Prostate gland (tissue), 2 donors: ENCODE measurements around the gene OR5AR1. TPM values are rescaled to one million over a fixed set of nuclear protein-coding genes. Genes with fewer than 3 reads are reported as not detected.
A peak's percentile ranks its signal among the peaks of the same experiment; 100 is the strongest.

Experiments used
- DNase-seq: peaks from one replicate; pipeline ENCODE4 v3.0.0-alpha.2; 2019; ENCODE audit warnings: low spot score
- H3K27ac ChIP-seq, 2 donors: fragments of 200-600 bp; sonication (generic); 2 replicates each; pipeline ENCODE4 v1.5.1; 2017 to 2019
- H3K27me3 ChIP-seq: fragments of 200-600 bp; sonication (generic); replicated peaks from 2 replicates; pipeline ENCODE4 v1.5.1; 2019; ENCODE audit not compliant: insufficient read depth
- H3K36me3 ChIP-seq, 2 donors: fragments of 200-600 bp; sonication (generic); 1 replicate in 1 of 2; 2 replicates in 1 of 2; pipeline versions ENCODE4 v1.5.1 to v1.8.1; 2017 to 2019
- H3K4me1 ChIP-seq: fragments of 200-600 bp; sonication (generic); replicated peaks from 2 replicates; pipeline ENCODE4 v1.5.1; 2019
- H3K4me3 ChIP-seq, 2 donors: fragments of 200-600 bp; sonication (generic); 2 replicates each; pipeline ENCODE4 v1.5.1; 2017 to 2019
- H3K9me3 ChIP-seq: fragments of 200-600 bp; sonication (generic); 2 replicates; pipeline ENCODE4 v1.5.1; 2017
- CTCF ChIP-seq, 4 experiments: fragments of 200-600 bp in 2 of 4; fragments of 450-650 bp in 2 of 4; sonication (generic) in 2 of 4; IDR thresholded peaks; 1 replicate in 3 of 4; 2 replicates in 1 of 4; pipeline ENCODE4 v1.5.1; 2016 to 2019; ENCODE audit warnings: antibody characterized with exemption in 4 of 4, mild to moderate bottlenecking in 2 of 4, moderate library complexity in 2 of 4
- POLR2A ChIP-seq: fragments of 450-650 bp; IDR thresholded peaks from one replicate; pipeline ENCODE4 v1.6.1; 2016; ENCODE audit warnings: antibody characterized with exemption, mild to moderate bottlenecking
- POLR2AphosphoS5 ChIP-seq: sonication (generic); formaldehyde crosslinking; IDR thresholded peaks from one replicate; pipeline ENCODE4 v1.6.1; 2017; ENCODE audit warnings: antibody characterized with exemption
- WGBS: methylation state at CpG from one replicate; pipeline ENCODE4 v1.1.5; 2018; 5-methylcytosine and 5-hydroxymethylcytosine counted together
- intact Hi-C: fragments of 100-400 bp; cut with DNase I; formaldehyde crosslinking; loops from one replicate; pipeline ENCODE4 v1.14.2; 2022
- total RNA-seq, 2 donors: library from RNA; depleted of rRNA; stranded (reverse); fragments of >200 nt; gene quantifications; one replicate each; pipeline ENCODE4 v1.1.0, GENCODE V29; 2016

Gene OR5AR1
- total RNA-seq: not detected

- H3K4me1 ChIP-seq: no peaks in the 10 kb centered on the region
- H3K27ac ChIP-seq: no peak within 1 kb of the TSS
- H3K27me3 ChIP-seq: no peaks in the 10 kb centered on the region
- DNase-seq: no peak
- no peaks in the 10 kb centered on the region for H3K36me3 ChIP-seq
- TF ChIP-seq POLR2AphosphoS5 (no peak), CTCF (IDR thresholded peaks at IDR 0.05) (no peak), POLR2A (no peak)
- intact Hi-C loops: no loop called here
- 84% methylated on average over 2 of the region's 2 CpGs for WGBS
- no peaks in the 10 kb centered on the region for H3K9me3 ChIP-seq
- H3K4me3 ChIP-seq: no peak within 1 kb of the TSS
These were observed at the start of gene OR5AR1 for GRCh38 chr11:56663386-56663785. OR5AR1 (plus strand) TSS chr11:56663686; CDS start chr11:56663686, 0 bp downstream.

GRCh38 chr11:56624661-56625110 lies 38.8 kb upstream of the OR5AR1 start:
- no peaks in the 10 kb centered on the region for H3K9me3 ChIP-seq
- intact Hi-C loops: no loop called here
- H3K4me1 ChIP-seq: no peaks in the 10 kb centered on the region
- DNase-seq: peak; percentile 5
- H3K27ac ChIP-seq: no peak overlapping the region
- TF ChIP-seq POLR2AphosphoS5 (no peak), CTCF (IDR thresholded peaks at IDR 0.05) (peak in 3 of 4 experiments; percentile 30 to 37 (median 31))
- WGBS: 8% methylated on average over 3 of the region's 3 CpGs
- no peaks in the 10 kb centered on the region for H3K27me3 ChIP-seq
- no peak overlapping the region for H3K4me3 ChIP-seq
- no peaks in the 10 kb centered on the region for H3K36me3 ChIP-seq

- intact Hi-C loops: no loop called here
- WGBS: 75% methylated on average over 2 of the region's 2 CpGs
- no peaks in the 10 kb centered on the region for H3K4me1 ChIP-seq
- H3K27me3 ChIP-seq: no peaks in the 10 kb centered on the region
- no peak overlapping the region for H3K4me3 ChIP-seq
- H3K27ac ChIP-seq: no peak overlapping the region
- no peaks in the 10 kb centered on the region for H3K9me3 ChIP-seq
- H3K36me3 ChIP-seq: no peaks in the 10 kb centered on the region
- TF ChIP-seq CTCF (IDR thresholded peaks at IDR 0.05) (no peak), POLR2A (no peak), POLR2AphosphoS5 (no peak)
- no peak for DNase-seq
These were observed 37.5 kb upstream of the OR5AR1 start for GRCh38 chr11:56625946-56626345.

GRCh38 chr11:56632329-56632728 lies 31.2 kb upstream of the OR5AR1 start:
- intact Hi-C loops: no loop called here
- TF ChIP-seq POLR2A: no peak
- TF ChIP-seq POLR2AphosphoS5: no peak
- TF ChIP-seq CTCF (IDR thresholded peaks at IDR 0.05): no peak
- H3K9me3 ChIP-seq: no peaks in the 10 kb centered on the region
- WGBS: 78% methylated on average over 2 of the region's 2 CpGs
- no peaks in the 10 kb centered on the region for H3K27me3 ChIP-seq
- no peak overlapping the region for H3K4me3 ChIP-seq
- no peak for DNase-seq
- no peaks in the 10 kb centered on the region for H3K4me1 ChIP-seq
- H3K27ac ChIP-seq: no peak overlapping the region
- H3K36me3 ChIP-seq: no peaks in the 10 kb centered on the region

- H3K36me3 ChIP-seq: no peaks in the 10 kb centered on the region
- DNase-seq: no peak
- H3K4me3 ChIP-seq: no peak overlapping the region
- TF ChIP-seq POLR2A: no peak
- TF ChIP-seq POLR2AphosphoS5: no peak
- TF ChIP-seq CTCF (IDR thresholded peaks at IDR 0.05): no peak
- no peaks in the 10 kb centered on the region for H3K27me3 ChIP-seq
- no peaks in the 10 kb centered on the region for H3K9me3 ChIP-seq
- 87% methylated on average over 2 of the region's 2 CpGs for WGBS
- intact Hi-C loops: no loop called here
- no peak overlapping the region for H3K27ac ChIP-seq
- H3K4me1 ChIP-seq: no peaks in the 10 kb centered on the region
These were observed 26.6 kb upstream of the OR5AR1 start for GRCh38 chr11:56636861-56637260.
